Liver (tissue), 9 donors: Measurements from ENCODE around the gene USP28. TPM values are rescaled to one million over a fixed set of nuclear protein-coding genes. Genes with fewer than 3 reads are reported as not detected.

Source experiments
- DNase-seq: peaks from one replicate; pipeline ENCODE4 v3.0.0-alpha.2; 2017; ENCODE audit warnings: low spot score
- H3K27ac ChIP-seq, 2 donors: one replicate each; pipeline ENCODE4 v1.7.0; 2013; ENCODE audit warnings: inconsistent platforms in 2 of 2, low read length in 2 of 2, control low read depth in 1 of 2, low read depth in 1 of 2, mild to moderate bottlenecking in 1 of 2
- H3K27me3 ChIP-seq, 4 donors: one replicate each; pipeline versions ENCODE4 v1.6.1 to v1.7.0; 2013; ENCODE audit warnings: low read length in 3 of 4, inconsistent platforms in 1 of 4, mild to moderate bottlenecking in 1 of 4, moderate library complexity in 1 of 4; ENCODE audit not compliant: control insufficient read depth in 4 of 4, insufficient read depth in 4 of 4
- H3K36me3 ChIP-seq, 4 donors: one replicate each; pipeline versions ENCODE4 v1.6.1 to v1.7.0; 2013; ENCODE audit warnings: low read length in 3 of 4, mild to moderate bottlenecking in 3 of 4, low read depth in 1 of 4, moderate library complexity in 1 of 4; ENCODE audit not compliant: control insufficient read depth in 4 of 4, insufficient read depth in 3 of 4
- H3K4me1 ChIP-seq, 4 donors: one replicate each; pipeline versions ENCODE4 v1.6.1 to v1.7.0; 2013; ENCODE audit warnings: low read length in 3 of 4, mild to moderate bottlenecking in 3 of 4, moderate library complexity in 1 of 4; ENCODE audit not compliant: control insufficient read depth in 4 of 4, insufficient read depth in 4 of 4
- H3K4me3 ChIP-seq, 3 donors: one replicate each; pipeline versions ENCODE4 v1.6.1 to v1.7.0; 2013; ENCODE audit warnings: low read length in 3 of 3, control low read depth in 1 of 3, low read depth in 1 of 3, mild to moderate bottlenecking in 1 of 3
- H3K9ac ChIP-seq, 2 donors: one replicate each; pipeline ENCODE4 v1.7.0; 2013; ENCODE audit warnings: low read length in 2 of 2, mild to moderate bottlenecking in 2 of 2, moderate library complexity in 2 of 2, control low read depth in 1 of 2, low read depth in 1 of 2
- H3K9me3 ChIP-seq, 4 donors: one replicate each; pipeline versions ENCODE4 v1.6.1 to v1.7.0; 2013; ENCODE audit warnings: low read length in 3 of 4; ENCODE audit not compliant: control insufficient read depth in 4 of 4
- FOXA2 ChIP-seq: IDR thresholded peaks from 2 replicates; pipeline ENCODE4 v1.6.1; 2016; ENCODE audit warnings: antibody characterized with exemption
- GABPA ChIP-seq, 2 donors: IDR thresholded peaks in 1 of 2; conservative IDR thresholded peaks in 1 of 2; 2 replicates each; pipeline ENCODE4 v1.6.1; 2016; ENCODE audit warnings: antibody characterized with exemption in 2 of 2, mild to moderate bottlenecking in 1 of 2, moderate library complexity in 1 of 2
- HNF4A ChIP-seq, 2 donors: conservative IDR thresholded peaks; 2 replicates each; pipeline ENCODE4 v1.6.1; 2016; ENCODE audit warnings: antibody characterized with exemption in 2 of 2, mild to moderate bottlenecking in 2 of 2
- HNF4G ChIP-seq: IDR thresholded peaks from 2 replicates; pipeline ENCODE4 v1.6.1; 2016; ENCODE audit warnings: antibody characterized with exemption
- NR2F2 ChIP-seq: IDR thresholded peaks from 2 replicates; pipeline ENCODE4 v1.6.1; 2016; ENCODE audit warnings: antibody characterized with exemption
- RXRA ChIP-seq, 2 donors: IDR thresholded peaks; 2 replicates each; pipeline ENCODE4 v1.6.1; 2017 to 2018; ENCODE audit warnings: antibody characterized with exemption in 2 of 2, mild to moderate bottlenecking in 1 of 2
- WGBS: extraction: QIAGEN DNeasy Blood & Tissue Kit; methylation state at CpG from one replicate; pipeline ENCODE4 v1.1.7; 2013; 5-methylcytosine and 5-hydroxymethylcytosine counted together
- polyA plus RNA-seq, 2 donors: library from polyadenylated mRNA; stranded (reverse) in 1 of 2; unstranded in 1 of 2; fragments of 200-250 nt in 1 of 2; fragments of >200 nt in 1 of 2; fragmentation: Nextera tagmentation in 1 of 2; extraction: Ambion mirVana in 1 of 2; gene quantifications; one replicate each; pipeline versions ENCODE4 v1.2.1 to v1.2.3, GENCODE V29; 2013 to 2015
- total RNA-seq, 2 donors: library from RNA; depleted of rRNA; stranded (reverse); fragments of >200 nt; gene quantifications; one replicate each; pipeline ENCODE4 v1.2.3, GENCODE V29; 2014
- TF ChIP-seq, protein P1 (sequence below): IDR thresholded peaks from 2 replicates; pipeline ENCODE4 v1.6.1; 2016; ENCODE audit warnings: antibody characterized with exemption
- TF ChIP-seq, protein P2 (sequence below): IDR thresholded peaks from 2 replicates; pipeline ENCODE4 v1.6.1; 2016; ENCODE audit warnings: antibody characterized with exemption, mild to moderate bottlenecking
- TF ChIP-seq, protein P3 (sequence below): fragments of 150-350 bp; IDR thresholded peaks from 2 replicates; pipeline ENCODE4 v1.5.1; 2017; ENCODE audit warnings: improper control_type of control experiment, low read depth, low read length; ENCODE audit not compliant: missing input control
- TF ChIP-seq, protein P4 (sequence below): IDR thresholded peaks from 2 replicates; pipeline ENCODE4 v1.6.1; 2016; ENCODE audit warnings: antibody characterized with exemption
- donor health status: healthy.
- donor health status: healthy.
- donor health status: healthy.
- donor health status: healthy.
- donor health status: healthy.

Gene USP28
- total and polyA plus RNA-seq, 4 donors, result 5.1 to 20.3 (median 8.8) TPM

DNA sequence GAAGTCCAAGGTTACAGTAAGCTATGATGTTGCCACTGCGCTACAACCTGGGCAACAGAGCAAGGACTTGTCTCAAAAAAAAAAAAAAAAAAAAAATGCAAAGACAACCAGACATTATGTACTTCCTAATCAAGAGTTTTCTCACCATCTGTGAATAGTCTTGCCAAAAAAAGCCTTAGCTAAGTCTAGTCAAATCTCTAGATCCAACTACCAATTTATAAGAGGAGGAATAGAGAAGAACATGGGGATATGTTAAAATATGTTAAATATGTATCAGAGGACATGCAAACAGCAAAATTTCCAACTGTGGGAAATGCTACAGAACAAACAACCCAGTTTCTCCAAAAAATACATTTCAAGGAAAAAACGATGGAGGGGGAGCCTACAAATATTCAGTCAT is 45.6 kb downstream of the USP28 start:
- H3K36me3 ChIP-seq, result peaks cover 2 to 15% (median 10%) of the 10 kb centered on the region in 4 donors
- TF ChIP-seq, protein P1, sequence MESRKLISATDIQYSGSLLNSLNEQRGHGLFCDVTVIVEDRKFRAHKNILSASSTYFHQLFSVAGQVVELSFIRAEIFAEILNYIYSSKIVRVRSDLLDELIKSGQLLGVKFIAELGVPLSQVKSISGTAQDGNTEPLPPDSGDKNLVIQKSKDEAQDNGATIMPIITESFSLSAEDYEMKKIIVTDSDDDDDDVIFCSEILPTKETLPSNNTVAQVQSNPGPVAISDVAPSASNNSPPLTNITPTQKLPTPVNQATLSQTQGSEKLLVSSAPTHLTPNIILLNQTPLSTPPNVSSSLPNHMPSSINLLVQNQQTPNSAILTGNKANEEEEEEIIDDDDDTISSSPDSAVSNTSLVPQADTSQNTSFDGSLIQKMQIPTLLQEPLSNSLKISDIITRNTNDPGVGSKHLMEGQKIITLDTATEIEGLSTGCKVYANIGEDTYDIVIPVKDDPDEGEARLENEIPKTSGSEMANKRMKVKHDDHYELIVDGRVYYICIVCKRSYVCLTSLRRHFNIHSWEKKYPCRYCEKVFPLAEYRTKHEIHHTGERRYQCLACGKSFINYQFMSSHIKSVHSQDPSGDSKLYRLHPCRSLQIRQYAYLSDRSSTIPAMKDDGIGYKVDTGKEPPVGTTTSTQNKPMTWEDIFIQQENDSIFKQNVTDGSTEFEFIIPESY, result no peak
- no peak for TF ChIP-seq HNF4A (conservative IDR thresholded peaks at IDR 0.05)

DNA sequence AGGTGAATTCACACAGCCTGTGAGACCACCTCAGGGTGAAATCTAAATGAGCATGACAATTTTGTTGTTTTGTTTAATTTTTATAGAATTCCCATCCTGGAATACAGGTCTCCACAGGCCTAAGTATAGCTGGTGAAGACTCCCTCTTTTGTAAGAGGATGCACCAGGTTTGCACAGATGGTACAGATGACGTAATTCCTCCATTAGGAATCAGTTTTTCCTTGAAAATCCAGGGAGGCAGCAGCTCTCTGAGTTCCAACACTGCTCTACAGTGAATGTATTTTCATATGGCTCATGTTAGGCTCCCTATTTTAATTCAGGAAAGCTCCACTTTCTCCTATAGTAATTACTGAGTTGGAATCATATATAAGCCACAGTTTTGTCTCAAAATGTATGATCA is 47.2 kb downstream of the USP28 start:
- TF ChIP-seq GABPA (IDR thresholded peaks at IDR 0.05 in 1 of 2, conservative IDR thresholded peaks at IDR 0.05 in 1 of 2), result no peak
- TF ChIP-seq NR2F2, result no peak
- no peak for TF ChIP-seq FOXA2
- no peak for TF ChIP-seq HNF4G
- TF ChIP-seq, protein P2, sequence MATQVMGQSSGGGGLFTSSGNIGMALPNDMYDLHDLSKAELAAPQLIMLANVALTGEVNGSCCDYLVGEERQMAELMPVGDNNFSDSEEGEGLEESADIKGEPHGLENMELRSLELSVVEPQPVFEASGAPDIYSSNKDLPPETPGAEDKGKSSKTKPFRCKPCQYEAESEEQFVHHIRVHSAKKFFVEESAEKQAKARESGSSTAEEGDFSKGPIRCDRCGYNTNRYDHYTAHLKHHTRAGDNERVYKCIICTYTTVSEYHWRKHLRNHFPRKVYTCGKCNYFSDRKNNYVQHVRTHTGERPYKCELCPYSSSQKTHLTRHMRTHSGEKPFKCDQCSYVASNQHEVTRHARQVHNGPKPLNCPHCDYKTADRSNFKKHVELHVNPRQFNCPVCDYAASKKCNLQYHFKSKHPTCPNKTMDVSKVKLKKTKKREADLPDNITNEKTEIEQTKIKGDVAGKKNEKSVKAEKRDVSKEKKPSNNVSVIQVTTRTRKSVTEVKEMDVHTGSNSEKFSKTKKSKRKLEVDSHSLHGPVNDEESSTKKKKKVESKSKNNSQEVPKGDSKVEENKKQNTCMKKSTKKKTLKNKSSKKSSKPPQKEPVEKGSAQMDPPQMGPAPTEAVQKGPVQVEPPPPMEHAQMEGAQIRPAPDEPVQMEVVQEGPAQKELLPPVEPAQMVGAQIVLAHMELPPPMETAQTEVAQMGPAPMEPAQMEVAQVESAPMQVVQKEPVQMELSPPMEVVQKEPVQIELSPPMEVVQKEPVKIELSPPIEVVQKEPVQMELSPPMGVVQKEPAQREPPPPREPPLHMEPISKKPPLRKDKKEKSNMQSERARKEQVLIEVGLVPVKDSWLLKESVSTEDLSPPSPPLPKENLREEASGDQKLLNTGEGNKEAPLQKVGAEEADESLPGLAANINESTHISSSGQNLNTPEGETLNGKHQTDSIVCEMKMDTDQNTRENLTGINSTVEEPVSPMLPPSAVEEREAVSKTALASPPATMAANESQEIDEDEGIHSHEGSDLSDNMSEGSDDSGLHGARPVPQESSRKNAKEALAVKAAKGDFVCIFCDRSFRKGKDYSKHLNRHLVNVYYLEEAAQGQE, result no peak
- TF ChIP-seq, protein P3, sequence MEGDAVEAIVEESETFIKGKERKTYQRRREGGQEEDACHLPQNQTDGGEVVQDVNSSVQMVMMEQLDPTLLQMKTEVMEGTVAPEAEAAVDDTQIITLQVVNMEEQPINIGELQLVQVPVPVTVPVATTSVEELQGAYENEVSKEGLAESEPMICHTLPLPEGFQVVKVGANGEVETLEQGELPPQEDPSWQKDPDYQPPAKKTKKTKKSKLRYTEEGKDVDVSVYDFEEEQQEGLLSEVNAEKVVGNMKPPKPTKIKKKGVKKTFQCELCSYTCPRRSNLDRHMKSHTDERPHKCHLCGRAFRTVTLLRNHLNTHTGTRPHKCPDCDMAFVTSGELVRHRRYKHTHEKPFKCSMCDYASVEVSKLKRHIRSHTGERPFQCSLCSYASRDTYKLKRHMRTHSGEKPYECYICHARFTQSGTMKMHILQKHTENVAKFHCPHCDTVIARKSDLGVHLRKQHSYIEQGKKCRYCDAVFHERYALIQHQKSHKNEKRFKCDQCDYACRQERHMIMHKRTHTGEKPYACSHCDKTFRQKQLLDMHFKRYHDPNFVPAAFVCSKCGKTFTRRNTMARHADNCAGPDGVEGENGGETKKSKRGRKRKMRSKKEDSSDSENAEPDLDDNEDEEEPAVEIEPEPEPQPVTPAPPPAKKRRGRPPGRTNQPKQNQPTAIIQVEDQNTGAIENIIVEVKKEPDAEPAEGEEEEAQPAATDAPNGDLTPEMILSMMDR, result no peak
- no peak for TF ChIP-seq RXRA (IDR thresholded peaks at IDR 0.05)
- TF ChIP-seq, protein P4, sequence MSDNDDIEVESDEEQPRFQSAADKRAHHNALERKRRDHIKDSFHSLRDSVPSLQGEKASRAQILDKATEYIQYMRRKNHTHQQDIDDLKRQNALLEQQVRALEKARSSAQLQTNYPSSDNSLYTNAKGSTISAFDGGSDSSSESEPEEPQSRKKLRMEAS, result no peak
- WGBS, result 98% methylated on average over 1 of the region's 1 CpG
- Histone ChIP-seq H3K9ac (no peak overlapping the region), H3K27me3 (no peaks in the 10 kb centered on the region), H3K9me3 (no peaks in the 10 kb centered on the region), H3K27ac (no peak overlapping the region), H3K36me3 (peaks cover 3 to 19% (median 14%) of the 10 kb centered on the region in 4 donors), H3K4me3 (no peak overlapping the region), H3K4me1 (no peaks in the 10 kb centered on the region)
- DNase-seq, result no peak

More for the DNA sequence above, 45.6 kb downstream of the USP28 start:
- Histone ChIP-seq H3K27ac (no peak overlapping the region), H3K4me3 (no peak overlapping the region), H3K9me3 (no peaks in the 10 kb centered on the region), H3K4me1 (peaks cover 0 to 4% (median 2%) of the 10 kb centered on the region in 4 donors), H3K9ac (no peak overlapping the region), H3K27me3 (no peaks in the 10 kb centered on the region)
- DNase-seq, result no peak
- 90% methylated on average over 2 of the region's 2 CpGs for WGBS
